DOHH2 (cell line): ENCODE measurements around the gene ASMT.

Experiments
- H3F3A ChIP-seq: fragments of 200-600 bp; sonication (generic), shearing (Covaris generic); 2 replicates; pipeline ENCODE4 v1.6.0; 2016; ENCODE audit warnings: antibody characterized with exemption, mild to moderate bottlenecking; ENCODE audit not compliant: control insufficient read depth, insufficient read depth
- H3K27ac ChIP-seq: fragments of 200-600 bp; sonication (generic); 2 replicates; pipeline ENCODE4 v1.5.1; 2014; ENCODE audit warnings: low read depth, mild to moderate bottlenecking, low read length, moderate library complexity
- H3K27me3 ChIP-seq: fragments of 200-600 bp; sonication (generic); 2 replicates; pipeline ENCODE4 v1.6.1; 2014; ENCODE audit warnings: mild to moderate bottlenecking, low read length, mixed read lengths; ENCODE audit not compliant: control insufficient read depth
- H3K36me3 ChIP-seq: fragments of 200-600 bp; sonication (generic); 2 replicates; pipeline ENCODE4 v1.6.1; 2014; ENCODE audit warnings: mild to moderate bottlenecking, low read length, moderate library complexity, mixed read lengths; ENCODE audit not compliant: control insufficient read depth
- H3K4me1 ChIP-seq: fragments of 200-600 bp; sonication (generic); 2 replicates; pipeline ENCODE4 v1.6.1; 2014; ENCODE audit warnings: mild to moderate bottlenecking, low read length, mixed read lengths; ENCODE audit not compliant: control insufficient read depth
- H3K4me2 ChIP-seq: fragments of 200-600 bp; sonication (generic); 2 replicates; pipeline ENCODE4 v1.6.0; 2014; ENCODE audit warnings: mild to moderate bottlenecking, low read length, moderate library complexity
- H3K4me3 ChIP-seq: fragments of 200-600 bp; sonication (generic); 2 replicates; pipeline ENCODE4 v1.5.1; 2014; ENCODE audit warnings: mild to moderate bottlenecking, low read length, mixed read lengths
- H3K79me2 ChIP-seq: fragments of 200-600 bp; sonication (generic); 2 replicates; pipeline ENCODE4 v1.6.1; 2014; ENCODE audit warnings: mild to moderate bottlenecking, low read length, mixed read lengths; ENCODE audit not compliant: control insufficient read depth
- H3K9me2 ChIP-seq: fragments of 200-600 bp; sonication (generic); replicated peaks from 2 replicates; pipeline ENCODE4 v1.6.1; 2014; ENCODE audit warnings: mild to moderate bottlenecking, low read length, mixed read lengths; ENCODE audit not compliant: control insufficient read depth
- H3K9me3 ChIP-seq: fragments of 200-600 bp; sonication (generic); 2 replicates; pipeline ENCODE4 v1.6.1; 2014; ENCODE audit warnings: antibody characterized with exemption, low read length, mixed read lengths; ENCODE audit not compliant: control insufficient read depth, insufficient read depth
- H4K20me1 ChIP-seq: fragments of 200-600 bp; sonication (generic); 2 replicates; pipeline ENCODE4 v1.6.0; 2014; ENCODE audit warnings: low read depth, mild to moderate bottlenecking, antibody characterized with exemption, low read length, moderate library complexity; ENCODE audit not compliant: control insufficient read depth, insufficient read depth
- CTCF ChIP-seq: fragments of 200-600 bp; sonication (generic); IDR thresholded peaks from one replicate; pipeline ENCODE4 v1.5.1; 2014; ENCODE audit warnings: antibody characterized with exemption, mild to moderate bottlenecking, low read depth, low read length; ENCODE audit not compliant: poor library complexity, severe bottlenecking
- EZH2phosphoT487 ChIP-seq: fragments of 200-600 bp; sonication (generic); IDR thresholded peaks from 2 replicates; pipeline ENCODE4 v1.6.1; 2017; ENCODE audit warnings: borderline replicate concordance, mild to moderate bottlenecking, antibody characterized with exemption, low read length, moderate library complexity, mixed read lengths

Gene ASMT

GRCh38 chrX:1601768-1602085 lies 13.1 kb upstream of the ASMT start:
- Histone ChIP-seq H3K27me3 (no peaks in the 10 kb centered on the region), H3K9me3 (no peaks in the 10 kb centered on the region), H3K79me2 (peaks cover 52% of the 10 kb centered on the region), H3F3A (0 out of 2 replicates have a peak, but pooled peaks cover 5% of the 10 kb centered on the region), H3K36me3 (peaks cover 67% of the 10 kb centered on the region), H3K4me3 (no peak overlapping the region), H3K4me2 (no peak overlapping the region), H3K4me1 (no peaks in the 10 kb centered on the region), H3K9me2 (no peaks in the 10 kb centered on the region), H4K20me1 (no peaks in the 10 kb centered on the region), H3K27ac (no peak overlapping the region)
- TF ChIP-seq EZH2phosphoT487 (no peak), CTCF (no peak)

- Histone ChIP-seq H3K27me3 (no peaks in the 10 kb centered on the region), H3K4me3 (no peak overlapping the region), H3K4me1 (no peaks in the 10 kb centered on the region), H3K9me2 (no peaks in the 10 kb centered on the region), H3F3A (0 out of 2 replicates have a peak, but pooled peaks cover 8% of the 10 kb centered on the region), H4K20me1 (no peaks in the 10 kb centered on the region), H3K79me2 (peaks cover 47% of the 10 kb centered on the region), H3K9me3 (no peaks in the 10 kb centered on the region), H3K27ac (no peak overlapping the region), H3K4me2 (no peak overlapping the region), H3K36me3 (peaks cover 62% of the 10 kb centered on the region)
- TF ChIP-seq EZH2phosphoT487 (no peak), CTCF (no peak)
Observed at GRCh38 chrX:1602299-1602698, 12.6 kb upstream of the ASMT start.

- TF ChIP-seq EZH2phosphoT487 (no peak), CTCF (no peak)
- Histone ChIP-seq H3K36me3 (peaks cover 20% of the 10 kb centered on the region), H3K9me2 (no peaks in the 10 kb centered on the region), H3K27ac (no peak overlapping the region), H3K9me3 (no peaks in the 10 kb centered on the region), H3K4me2 (no peak overlapping the region), H4K20me1 (no peaks in the 10 kb centered on the region), H3F3A (0 out of 2 replicates have a peak, but pooled peaks cover 8% of the 10 kb centered on the region), H3K4me3 (no peak overlapping the region), H3K4me1 (0 out of 2 replicates have a peak, but pooled peaks cover 3% of the 10 kb centered on the region), H3K79me2 (peaks cover 14% of the 10 kb centered on the region), H3K27me3 (no peaks in the 10 kb centered on the region)
Observed at GRCh38 chrX:1606496-1606895, 8.4 kb upstream of the ASMT start.
